H1 (cell line): Measurements from ENCODE around the gene EEPD1. TPM values are rescaled to one million over a fixed set of nuclear protein-coding genes. Genes with fewer than 3 reads are reported as not detected.

Experiments used
- CTCF ChIA-PET: fragments of 300-600 bp; sonication (Branson Sonifier 250); formaldehyde crosslinking; loops from one replicate; lab custom pipeline; 2021; ENCODE audit not compliant: partially characterized antibody; lab: Charles Lee
- POLR2A ChIA-PET: fragments of 300-600 bp; sonication (Branson Sonifier 250); formaldehyde crosslinking; loops from one replicate; lab custom pipeline; 2021; ENCODE audit warnings: inconsistent platforms; ENCODE audit not compliant: partially characterized antibody; lab: Charles Lee
- DNase-seq, 2 experiments: peaks; one replicate each; pipeline versions ENCODE4 v3.0.0 to v3.0.0-alpha.2; 2010 to 2022; ENCODE audit warnings: low spot score in 2 of 2, low read depth in 1 of 2, mixed read lengths in 1 of 2
- FAIRE-seq: peaks from 2 replicates; lab custom pipeline; 2011; peaks lifted over from hg19 to GRCh38; lab: Jason Lieb, UNC
- H2AFZ ChIP-seq: 2 replicates; pipeline ENCODE4 v1.8.1; 2012; ENCODE audit warnings: low read length, inconsistent platforms
- H2AK5ac ChIP-seq: 2 replicates; pipeline ENCODE4 v1.6.1; 2013; ENCODE audit warnings: low read depth, low read length
- H2BK120ac ChIP-seq: replicated peaks from 2 replicates; pipeline ENCODE3; 2013; ENCODE audit warnings: low read depth, low read length, inconsistent platforms
- H2BK12ac ChIP-seq: 2 replicates; pipeline ENCODE4 v1.6.1; 2013; ENCODE audit warnings: low read depth, low read length
- H2BK15ac ChIP-seq: 2 replicates; pipeline ENCODE4 v1.6.1; 2013; ENCODE audit warnings: low read length
- H2BK20ac ChIP-seq: 2 replicates; pipeline ENCODE4 v1.6.1; 2013; ENCODE audit warnings: low read length
- H2BK5ac ChIP-seq: 2 replicates; pipeline ENCODE4 v1.6.1; 2013; ENCODE audit warnings: low read depth, low read length
- H3K14ac ChIP-seq: 2 replicates; pipeline ENCODE4 v1.6.1; 2013; ENCODE audit warnings: inconsistent platforms; ENCODE audit not compliant: insufficient read length
- H3K18ac ChIP-seq: 2 replicates; pipeline ENCODE4 v1.6.1; 2013; ENCODE audit warnings: low read length; ENCODE audit errors: extremely low read depth
- H3K23ac ChIP-seq: 2 replicates; pipeline ENCODE4 v1.6.1; 2013; ENCODE audit warnings: inconsistent platforms; ENCODE audit not compliant: insufficient read length
- H3K23me2 ChIP-seq: 2 replicates; pipeline ENCODE4 v1.6.1; 2013; ENCODE audit warnings: low read depth, low read length
- H3K27ac ChIP-seq: 2 replicates; pipeline ENCODE4 v1.6.1; 2011; ENCODE audit warnings: low read depth, low read length, inconsistent platforms
- H3K27me3 ChIP-seq, 4 experiments: replicated peaks in 1 of 4; 1 replicate in 1 of 4; 2 replicates in 3 of 4; pipeline versions ENCODE4 v1.6.1 to v1.8.1; 2011 to 2013; ENCODE audit warnings: low read length in 3 of 4, mild to moderate bottlenecking in 3 of 4, inconsistent platforms in 2 of 4, mixed read lengths in 2 of 4, moderate library complexity in 1 of 4; ENCODE audit not compliant: control insufficient read depth in 3 of 4, insufficient read depth in 3 of 4; ENCODE audit errors: extremely low read depth in 1 of 4
- H3K36me3 ChIP-seq, 4 experiments: 2 replicates each; pipeline versions ENCODE4 v1.6.1 to v1.8.1; 2011 to 2013; ENCODE audit warnings: mild to moderate bottlenecking in 4 of 4, low read length in 3 of 4, moderate library complexity in 2 of 4, control low read depth in 1 of 4, inconsistent platforms in 1 of 4; ENCODE audit not compliant: insufficient read depth in 4 of 4, control insufficient read depth in 2 of 4
- H3K4ac ChIP-seq: replicated peaks from 2 replicates; pipeline ENCODE3; 2013; ENCODE audit warnings: low read length, low read depth, mixed read lengths, inconsistent platforms; ENCODE audit not compliant: insufficient read length
- H3K4me1 ChIP-seq, 4 experiments: replicated peaks in 1 of 4; 1 replicate in 1 of 4; 2 replicates in 3 of 4; pipeline versions ENCODE4 v1.6.1 to v1.8.1; 2011 to 2013; ENCODE audit warnings: low read length in 3 of 4, inconsistent platforms in 2 of 4, mixed read lengths in 1 of 4; ENCODE audit not compliant: insufficient read depth in 4 of 4, control insufficient read depth in 3 of 4
- H3K4me2 ChIP-seq, 2 experiments: 2 replicates each; pipeline versions ENCODE4 v1.6.1 to v1.8.1; 2011 to 2013; ENCODE audit warnings: low read depth in 2 of 2, low read length in 2 of 2, control low read depth in 1 of 2, inconsistent platforms in 1 of 2, mild to moderate bottlenecking in 1 of 2; ENCODE audit not compliant: insufficient read depth in 1 of 2
- H3K4me3 ChIP-seq, 4 experiments: fragments of 200-600, 300-600 bp in 1 of 4; sonication (generic), shearing (Covaris generic), sonication (Bioruptor Twin) in 1 of 4; 2 replicates each; pipeline versions ENCODE4 v1.5.1 to v1.8.1; 2011 to 2016; ENCODE audit warnings: low read length in 4 of 4, low read depth in 3 of 4, control low read depth in 2 of 4, inconsistent platforms in 2 of 4, mild to moderate bottlenecking in 2 of 4, mixed read lengths in 1 of 4, moderate library complexity in 1 of 4; ENCODE audit not compliant: insufficient read depth in 2 of 4; ENCODE audit errors: extremely low read depth in 1 of 4
- H3K56ac ChIP-seq: replicated peaks from 2 replicates; pipeline ENCODE3; 2013; ENCODE audit warnings: low read depth, mild to moderate bottlenecking, mixed read lengths, low read length, inconsistent platforms; ENCODE audit not compliant: insufficient read length
- H3K79me1 ChIP-seq: 2 replicates; pipeline ENCODE4 v1.6.1; 2013; ENCODE audit warnings: low read depth, low read length, control low read depth
- H3K79me2 ChIP-seq, 2 experiments: 2 replicates each; pipeline versions ENCODE4 v1.6.1 to v1.8.1; 2012 to 2013; ENCODE audit warnings: low read length in 2 of 2, mild to moderate bottlenecking in 2 of 2, inconsistent platforms in 1 of 2; ENCODE audit not compliant: insufficient read depth in 2 of 2, control insufficient read depth in 1 of 2
- H3K9ac ChIP-seq, 4 experiments: replicated peaks in 1 of 4; 1 replicate in 1 of 4; 2 replicates in 3 of 4; pipeline versions ENCODE4 v1.6.1 to v1.8.1; 2011 to 2013; ENCODE audit warnings: low read depth in 3 of 4, low read length in 3 of 4, control low read depth in 2 of 4, mild to moderate bottlenecking in 2 of 4, moderate library complexity in 2 of 4, inconsistent platforms in 1 of 4; ENCODE audit errors: extremely low read depth in 1 of 4
- H3K9me3 ChIP-seq, 2 experiments: 2 replicates each; pipeline versions ENCODE4 v1.6.1 to v1.8.1; 2012 to 2013; ENCODE audit warnings: mild to moderate bottlenecking in 2 of 2, moderate library complexity in 2 of 2, control low read depth in 1 of 2, inconsistent platforms in 1 of 2, low read depth in 1 of 2, low read length in 1 of 2, mixed read lengths in 1 of 2; ENCODE audit not compliant: insufficient read depth in 2 of 2
- H4K20me1 ChIP-seq, 2 experiments: replicated peaks in 1 of 2; 2 replicates each; pipeline versions ENCODE3 to v1.8.1; 2011 to 2013; ENCODE audit warnings: inconsistent platforms in 2 of 2, low read length in 2 of 2, mild to moderate bottlenecking in 1 of 2; ENCODE audit not compliant: insufficient read depth in 2 of 2, control insufficient read depth in 1 of 2
- H4K5ac ChIP-seq: 2 replicates; pipeline ENCODE4 v1.6.1; 2013; ENCODE audit warnings: low read length, low read depth, mixed read lengths, inconsistent platforms; ENCODE audit not compliant: insufficient read length
- H4K8ac ChIP-seq: 2 replicates; pipeline ENCODE4 v1.8.0; 2013; ENCODE audit warnings: mild to moderate bottlenecking, moderate library complexity, low read length, inconsistent platforms; ENCODE audit not compliant: insufficient read depth; ENCODE audit errors: extremely low read depth
- H4K91ac ChIP-seq: replicated peaks from 2 replicates; pipeline ENCODE3; 2013; ENCODE audit warnings: low read length, mixed read lengths, inconsistent platforms; ENCODE audit not compliant: insufficient read length
- ATF2 ChIP-seq: IDR thresholded peaks from 2 replicates; pipeline ENCODE4 v1.6.1; 2012; ENCODE audit warnings: low read length, inconsistent platforms
- JUN ChIP-seq: IDR thresholded peaks from 2 replicates; pipeline ENCODE4 v1.6.1; 2011; ENCODE audit warnings: low read depth, mild to moderate bottlenecking, improper control_type of control experiment, low read length
- POLR2A ChIP-seq, 2 experiments: IDR thresholded peaks; 1 replicate in 1 of 2; 2 replicates in 1 of 2; pipeline ENCODE4 v1.6.1; 2011; ENCODE audit warnings: low read depth in 2 of 2, low read length in 2 of 2, mild to moderate bottlenecking in 2 of 2; ENCODE audit errors: control extremely low read depth in 1 of 2
- RFX5 ChIP-seq: IDR thresholded peaks from 2 replicates; pipeline ENCODE4 v1.6.1; 2011; ENCODE audit warnings: low read depth, low read length, improper control_type of control experiment, borderline replicate concordance
- SRF ChIP-seq: IDR thresholded peaks from 2 replicates; pipeline ENCODE4 v1.6.1; 2011; ENCODE audit warnings: mild to moderate bottlenecking, low read depth, low read length, moderate library complexity
- WGBS, 2 experiments: shearing (Covaris generic) in 1 of 2; methylation state at CpG; one replicate each; pipeline versions ENCODE4 v1.1.6 to v1.1.7; 2013 to 2015; ENCODE audit warnings: low lambda C conversion rate in 2 of 2, mixed read lengths in 2 of 2, inconsistent platforms in 1 of 2, low coverage in 1 of 2, missing lambda C conversion rate in 1 of 2; ENCODE audit not compliant: insufficient replicate concordance in 2 of 2, insufficient coverage in 1 of 2, insufficient read length in 1 of 2; ENCODE audit errors: extremely low coverage in 1 of 2, missing lambda C conversion rate in 1 of 2; 5-methylcytosine and 5-hydroxymethylcytosine counted together
- polyA plus RNA-seq, 7 experiments: library from polyadenylated mRNA; depleted of rRNA in 3 of 7; stranded (reverse) in 5 of 7; unstranded in 2 of 7; fragments of >200 nt in 5 of 7; fragments of 200-250 nt in 2 of 7; gene quantifications; 1 replicate in 5 of 7; 2 replicates in 1 of 7; 4 replicates in 1 of 7; pipeline versions ENCODE4 v1.2.1 to v1.2.3, GENCODE V29; 2011 to 2013; ENCODE audit warnings: missing spikeins in 2 of 7, mixed read lengths in 2 of 7
- total RNA-seq: library from RNA; stranded (reverse); fragmentation: NEBNext Ultra II Directional; extraction: Animal tissue kit (Norgen Biotek cat#: 25700); gene quantifications from 2 replicates; pipeline ENCODE4 v1.2.1, GENCODE V29; 2021

EEPD1 gene
- total and polyA plus RNA-seq, 2 of the 8 experiments (the other 6 are each of a cell fraction or from before 2014, with no cell fraction given) = 3.1 to 7.8 TPM

- Histone ChIP-seq H3K56ac (no peak overlapping the region), H2BK120ac (no peak overlapping the region), H3K79me2 (no peaks in the 10 kb centered on the region), H3K9ac (no peak overlapping the region), H2AK5ac (no peak overlapping the region), H3K4me1 (peaks cover 0 to 7% (median 4%) of the 10 kb centered on the region in 4 experiments; a peak in 6 of 7 replicates), H3K4me3 (no peak overlapping the region), H4K20me1 (peaks cover 0 to 2% of the 10 kb centered on the region in 2 experiments), H3K14ac (no peak overlapping the region), H3K23ac (no peak overlapping the region), H3K23me2 (no peaks in the 10 kb centered on the region), H3K4ac (no peak overlapping the region), H3K27ac (no peak overlapping the region), H4K91ac (no peak overlapping the region), H2BK5ac (no peak overlapping the region; the same call in 1 of the 2 replicates), H4K5ac (no peak overlapping the region), H4K8ac (no peak overlapping the region), H2BK12ac (no peak overlapping the region; the same call in 1 of the 2 replicates), H3K27me3 (no peaks in the 10 kb centered on the region), H2BK15ac (no peak overlapping the region), H3K36me3 (no peaks in the 10 kb centered on the region), H3K79me1 (no peaks in the 10 kb centered on the region), H3K9me3 (no peaks in the 10 kb centered on the region), H3K4me2 (no peak overlapping the region), H2BK20ac (no peak overlapping the region), H2AFZ (no peak overlapping the region), H3K18ac (no peak overlapping the region)
- DNase-seq (no peak), FAIRE-seq (no peak)
- TF ChIP-seq JUN (no peak), POLR2A (IDR thresholded peaks at IDR 0.05; ENCODE audit: control extremely low read depth in 1 of 2, low read depth in 2 of 2, low read length in 2 of 2) (no peak), ATF2 (no peak), RFX5 (no peak), SRF (no peak)
- 83% methylated on average over 6 of the region's 6 CpGs; no CpG with 5 or more reads in 1 of the 2 experiments for WGBS, 2 experiments
- ChIA-PET POLR2A (no interaction called here), CTCF (interaction anchor here (1.5 kb wide), 1 partner anchor 165 kb away, joined by 4 read pairs; no protein-coding TSS in a partner anchor)
Measured at GRCh38 chr7:36204929-36205635, 52.0 kb downstream of the EEPD1 start.
